Suprapubic skin (tissue), 4 donors: ENCODE results near the gene GAS6. TPM values are rescaled to one million over a fixed set of nuclear protein-coding genes. Genes with fewer than 3 reads are reported as not detected.

Experiments
- DNase-seq, 2 donors: peaks; one replicate each; pipeline ENCODE4 v3.0.0-alpha.2; 2019; ENCODE audit warnings: low spot score in 2 of 2
- H3K27ac ChIP-seq: fragments of 200-600 bp; sonication (generic); one replicate; pipeline ENCODE4 v1.5.1; 2019
- H3K27me3 ChIP-seq: fragments of 200-600 bp; sonication (generic); one replicate; pipeline ENCODE4 v1.5.1; 2019
- H3K36me3 ChIP-seq: fragments of 200-600 bp; sonication (generic); one replicate; pipeline ENCODE4 v1.5.1; 2019
- H3K4me1 ChIP-seq: fragments of 200-600 bp; sonication (generic); one replicate; pipeline ENCODE4 v1.5.1; 2019
- H3K4me3 ChIP-seq: fragments of 200-600 bp; sonication (generic); one replicate; pipeline ENCODE4 v1.5.1; 2019; ENCODE audit warnings: mild to moderate bottlenecking
- H3K9me3 ChIP-seq: fragments of 200-600 bp; sonication (generic); one replicate; pipeline ENCODE4 v1.5.1; 2019
- CTCF ChIP-seq, 2 donors: fragments of 200-600 bp in 1 of 2; fragments of 450-650 bp in 1 of 2; sonication (generic) in 1 of 2; IDR thresholded peaks; one replicate each; pipeline ENCODE4 v1.5.1; 2016 to 2019; ENCODE audit warnings: antibody characterized with exemption in 2 of 2, mild to moderate bottlenecking in 1 of 2, moderate library complexity in 1 of 2
- EP300 ChIP-seq: sonication (generic); formaldehyde crosslinking; IDR thresholded peaks from one replicate; pipeline ENCODE4 v1.6.1; 2017; ENCODE audit warnings: antibody characterized with exemption
- POLR2A ChIP-seq, 2 donors: fragments of 450-650 bp; IDR thresholded peaks; one replicate each; pipeline ENCODE4 v1.6.1; 2017; ENCODE audit warnings: antibody characterized with exemption in 2 of 2, mild to moderate bottlenecking in 2 of 2, moderate library complexity in 2 of 2
- POLR2AphosphoS5 ChIP-seq, 3 donors: sonication (generic); formaldehyde crosslinking; IDR thresholded peaks; one replicate each; pipeline ENCODE4 v1.6.1; 2017; ENCODE audit warnings: antibody characterized with exemption in 3 of 3
- WGBS: methylation state at CpG from one replicate; pipeline ENCODE4 v1.1.5; 2018; 5-methylcytosine and 5-hydroxymethylcytosine counted together
- total RNA-seq, 4 donors: library from RNA; depleted of rRNA; stranded (reverse); fragments of >200 nt; gene quantifications; one replicate each; pipeline ENCODE4 v1.1.0, GENCODE V29; 2016

The GAS6 gene
- total RNA-seq, 4 donors from 2014 or later = 175 to 286 (median 224) TPM

- H3K27me3 ChIP-seq = no peaks in the 10 kb centered on the region
- 52% methylated on average over 5 of the region's 15 CpGs for WGBS
- peak overlapping the region; percentile 21 for H3K27ac ChIP-seq
- peak; percentile 59 to 70 for DNase-seq
- peaks cover 64% of the 10 kb centered on the region for H3K4me1 ChIP-seq
- no peaks in the 10 kb centered on the region for H3K36me3 ChIP-seq
- H3K9me3 ChIP-seq = no peaks in the 10 kb centered on the region
- H3K4me3 ChIP-seq = peak overlapping the region; percentile 65
- TF ChIP-seq POLR2A (IDR thresholded peaks at IDR 0.05) = no peak
- no peak for TF ChIP-seq POLR2AphosphoS5 (IDR thresholded peaks at IDR 0.05)
- TF ChIP-seq CTCF (IDR thresholded peaks at IDR 0.05) = no peak
- no peak for TF ChIP-seq EP300
Measured at GRCh38 chr13:113860665-113861432, 3.0 kb downstream of the GAS6 start.

- Histone ChIP-seq H3K27ac (no peak overlapping the region), H3K4me1 (peaks cover 71% of the 10 kb centered on the region), H3K27me3 (no peaks in the 10 kb centered on the region), H3K9me3 (no peaks in the 10 kb centered on the region), H3K4me3 (no peak overlapping the region), H3K36me3 (no peaks in the 10 kb centered on the region)
- DNase-seq = peak in 1 of 2 donors; percentile 53
- TF ChIP-seq CTCF (IDR thresholded peaks at IDR 0.05) = no peak
- 57% methylated on average over 12 of the region's 12 CpGs for WGBS
Measured at GRCh38 chr13:113860051-113860664, 3.7 kb downstream of the GAS6 start.

GRCh38 chr13:113859311-113860050 lies 4.4 kb downstream of the GAS6 start:
- no peak overlapping the region for H3K4me3 ChIP-seq
- no peaks in the 10 kb centered on the region for H3K36me3 ChIP-seq
- H3K4me1 ChIP-seq = peaks cover 77% of the 10 kb centered on the region
- TF ChIP-seq POLR2A (IDR thresholded peaks at IDR 0.05) = no peak
- no peak for TF ChIP-seq CTCF (IDR thresholded peaks at IDR 0.05)
- no peak for TF ChIP-seq EP300
- TF ChIP-seq POLR2AphosphoS5 (IDR thresholded peaks at IDR 0.05) = no peak
- DNase-seq = no peak
- no peaks in the 10 kb centered on the region for H3K9me3 ChIP-seq
- WGBS = 94% methylated on average over 4 of the region's 4 CpGs
- no peak overlapping the region for H3K27ac ChIP-seq
- H3K27me3 ChIP-seq = no peaks in the 10 kb centered on the region

GRCh38 chr13:113857531-113858195 lies 6.2 kb downstream of the GAS6 start:
- no peaks in the 10 kb centered on the region for H3K27me3 ChIP-seq
- no peaks in the 10 kb centered on the region for H3K9me3 ChIP-seq
- no peaks in the 10 kb centered on the region for H3K36me3 ChIP-seq
- no peak overlapping the region for H3K4me3 ChIP-seq
- peak; percentile 49 to 74 for DNase-seq
- 66% methylated on average over 20 of the region's 20 CpGs for WGBS
- H3K4me1 ChIP-seq = peaks cover 86% of the 10 kb centered on the region
- peak overlapping the region; percentile 22 for H3K27ac ChIP-seq
- TF ChIP-seq POLR2A (IDR thresholded peaks at IDR 0.05) = no peak
- TF ChIP-seq CTCF (IDR thresholded peaks at IDR 0.05) = no peak
- TF ChIP-seq EP300 = no peak
- no peak for TF ChIP-seq POLR2AphosphoS5 (IDR thresholded peaks at IDR 0.05)
